Measurements from ENCODE around the gene BRD8. TPM values are rescaled to one million over a fixed set of nuclear protein-coding genes. Genes with fewer than 3 reads are reported as not detected.

The BRD8 gene
- total RNA-seq, 6 donors from 2014 or later, result 26.9 to 210 (median 47.6) TPM

DNA sequence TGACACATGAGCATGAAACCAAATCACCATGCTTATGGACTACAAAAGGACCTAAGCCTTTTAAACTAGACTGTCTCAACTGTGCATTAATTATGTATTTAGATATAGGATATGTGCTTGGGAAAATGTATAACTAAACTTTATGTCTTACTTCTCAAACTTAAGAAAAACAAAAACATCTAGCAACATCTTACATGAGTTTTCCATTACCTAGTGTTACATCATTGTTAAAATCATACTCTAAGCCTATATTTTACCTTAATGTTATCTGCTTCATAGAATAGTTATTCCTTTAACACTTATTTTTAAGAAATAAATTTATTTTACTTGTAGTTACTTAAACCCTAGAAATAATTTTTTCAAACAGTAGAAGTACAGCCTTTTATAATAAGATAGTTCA is 63.2 kb downstream of the BRD8 start:
- Histone ChIP-seq H3K27ac (no peak overlapping the region), H3K4me1 (no peaks in the 10 kb centered on the region), H3K9me3 (no peaks in the 10 kb centered on the region), H3K27me3 (no peaks in the 10 kb centered on the region), H3K36me3 (no peaks in the 10 kb centered on the region), H3K4me3 (no peak overlapping the region)
- DNase-seq (no peak), ATAC-seq (ENCODE audit: low FRiP score in 2 of 2) (no peak)
- TF ChIP-seq EP300 (IDR thresholded peaks at IDR 0.05) (no peak), POLR2A (IDR thresholded peaks at IDR 0.05) (no peak), POLR2AphosphoS5 (IDR thresholded peaks at IDR 0.05) (no peak)
- TF ChIP-seq, protein P1, sequence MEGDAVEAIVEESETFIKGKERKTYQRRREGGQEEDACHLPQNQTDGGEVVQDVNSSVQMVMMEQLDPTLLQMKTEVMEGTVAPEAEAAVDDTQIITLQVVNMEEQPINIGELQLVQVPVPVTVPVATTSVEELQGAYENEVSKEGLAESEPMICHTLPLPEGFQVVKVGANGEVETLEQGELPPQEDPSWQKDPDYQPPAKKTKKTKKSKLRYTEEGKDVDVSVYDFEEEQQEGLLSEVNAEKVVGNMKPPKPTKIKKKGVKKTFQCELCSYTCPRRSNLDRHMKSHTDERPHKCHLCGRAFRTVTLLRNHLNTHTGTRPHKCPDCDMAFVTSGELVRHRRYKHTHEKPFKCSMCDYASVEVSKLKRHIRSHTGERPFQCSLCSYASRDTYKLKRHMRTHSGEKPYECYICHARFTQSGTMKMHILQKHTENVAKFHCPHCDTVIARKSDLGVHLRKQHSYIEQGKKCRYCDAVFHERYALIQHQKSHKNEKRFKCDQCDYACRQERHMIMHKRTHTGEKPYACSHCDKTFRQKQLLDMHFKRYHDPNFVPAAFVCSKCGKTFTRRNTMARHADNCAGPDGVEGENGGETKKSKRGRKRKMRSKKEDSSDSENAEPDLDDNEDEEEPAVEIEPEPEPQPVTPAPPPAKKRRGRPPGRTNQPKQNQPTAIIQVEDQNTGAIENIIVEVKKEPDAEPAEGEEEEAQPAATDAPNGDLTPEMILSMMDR (IDR thresholded peaks at IDR 0.05), result no peak

DNA sequence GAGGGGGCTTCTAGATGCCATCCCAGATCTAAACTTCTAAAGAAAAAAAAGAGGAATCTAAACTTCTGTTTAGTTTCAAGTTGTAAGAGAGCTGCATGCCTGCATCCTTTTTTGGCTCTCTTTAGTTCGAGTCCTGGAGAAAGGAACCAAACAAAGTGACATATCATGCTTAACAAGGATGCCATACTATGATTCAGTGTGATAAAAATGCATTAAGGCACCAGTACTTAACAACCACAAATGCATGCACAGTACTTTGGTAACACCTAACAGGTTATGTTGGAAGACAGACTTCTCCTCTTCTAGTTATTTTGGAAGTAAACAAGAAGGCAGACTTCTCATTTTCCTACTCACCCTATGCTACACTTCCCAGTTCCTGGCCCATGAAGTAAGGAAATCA is 66.5 kb downstream of the BRD8 start:
- H3K4me1 ChIP-seq, result no peaks in the 10 kb centered on the region
- H3K9me3 ChIP-seq, result no peaks in the 10 kb centered on the region
- 19 to 48% methylated on average over 1 of the region's 1 CpG for WGBS, 2 donors
- ATAC-seq (ENCODE audit: low FRiP score in 2 of 2) (no peak), DNase-seq (no peak)
- no peaks in the 10 kb centered on the region for H3K36me3 ChIP-seq
- H3K27ac ChIP-seq, result no peak overlapping the region
- no peak overlapping the region for H3K4me3 ChIP-seq
- no peaks in the 10 kb centered on the region for H3K27me3 ChIP-seq
- TF ChIP-seq, protein P1 (IDR thresholded peaks at IDR 0.05), result no peak

DNA sequence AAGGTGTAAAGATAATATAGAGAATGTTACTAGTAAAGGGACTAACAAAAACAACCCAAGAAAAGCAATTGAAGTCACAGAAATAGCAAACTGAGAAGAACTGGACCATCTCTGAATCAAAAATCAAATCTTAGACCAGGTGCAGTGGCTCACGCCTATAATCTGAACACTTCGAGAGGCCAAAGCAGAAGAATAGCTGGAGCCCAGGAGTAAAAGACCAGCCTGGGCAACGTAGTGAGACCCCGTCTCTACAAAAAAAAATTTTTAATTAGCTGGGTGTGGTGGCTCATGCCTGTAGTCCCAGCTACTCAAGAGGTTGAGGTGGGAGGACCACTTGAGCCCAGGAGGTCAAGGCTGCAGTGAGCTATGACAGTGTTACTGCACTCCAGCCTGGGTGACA is 67.2 kb downstream of the BRD8 start:
- Histone ChIP-seq H3K4me3 (no peak overlapping the region), H3K4me1 (no peaks in the 10 kb centered on the region), H3K36me3 (no peaks in the 10 kb centered on the region), H3K27me3 (no peaks in the 10 kb centered on the region), H3K9me3 (no peaks in the 10 kb centered on the region), H3K27ac (no peak overlapping the region)
- 83 to 84% methylated on average over 4 of the region's 4 CpGs for WGBS, 2 donors
- no peak for ATAC-seq (ENCODE audit: low FRiP score in 2 of 2)
- TF ChIP-seq POLR2AphosphoS5 (IDR thresholded peaks at IDR 0.05), result no peak
- no peak for TF ChIP-seq POLR2A (IDR thresholded peaks at IDR 0.05)
- TF ChIP-seq, protein P1 (IDR thresholded peaks at IDR 0.05), result no peak
- TF ChIP-seq EP300 (IDR thresholded peaks at IDR 0.05), result no peak
- DNase-seq, result no peak

DNA sequence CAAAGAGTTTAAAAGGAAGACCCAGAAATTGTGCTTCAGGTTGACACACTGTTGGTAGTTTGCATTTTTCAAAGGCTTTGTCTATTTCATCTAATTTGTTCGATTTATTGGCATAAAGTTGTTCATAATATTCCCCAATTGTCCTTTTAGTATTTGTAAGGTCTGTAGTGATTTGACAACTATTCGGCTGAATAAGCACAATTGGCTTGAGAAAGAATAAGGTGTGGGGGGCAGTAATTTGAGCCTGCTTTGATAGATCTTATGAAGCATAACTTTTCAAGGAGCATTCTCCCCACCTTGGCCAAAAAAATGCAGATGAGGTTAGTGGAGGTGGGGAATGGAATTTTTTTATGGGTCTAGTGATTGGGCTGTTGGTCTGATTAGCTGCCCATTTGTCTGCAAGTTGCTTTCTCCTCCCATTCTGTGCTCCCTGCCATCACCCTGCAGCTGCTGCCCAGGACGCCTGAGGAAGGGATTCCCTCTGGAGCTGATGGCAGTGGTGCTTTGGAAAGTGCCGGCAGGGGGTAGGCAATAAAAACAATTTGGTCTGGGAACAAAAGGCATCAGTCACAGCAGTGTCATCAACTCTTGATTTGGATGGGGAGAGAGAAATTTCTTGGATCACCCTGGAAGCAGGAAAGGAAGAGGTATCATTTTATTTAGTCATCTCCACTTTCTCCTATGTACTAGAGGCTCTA is 68.0 kb downstream of the BRD8 start:
- no peak overlapping the region for H3K27ac ChIP-seq
- H3K27me3 ChIP-seq, result no peaks in the 10 kb centered on the region
- TF ChIP-seq POLR2AphosphoS5 (IDR thresholded peaks at IDR 0.05) (no peak), EP300 (IDR thresholded peaks at IDR 0.05) (no peak), POLR2A (IDR thresholded peaks at IDR 0.05) (no peak)
- TF ChIP-seq, protein P1 (IDR thresholded peaks at IDR 0.05), result no peak
- no peaks in the 10 kb centered on the region for H3K4me1 ChIP-seq
- 56 to 60% methylated on average over 4 of the region's 4 CpGs for WGBS, 2 donors
- ATAC-seq (ENCODE audit: low FRiP score in 2 of 2), result no peak
- DNase-seq, result no peak
- H3K36me3 ChIP-seq, result no peaks in the 10 kb centered on the region
- no peaks in the 10 kb centered on the region for H3K9me3 ChIP-seq
- H3K4me3 ChIP-seq, result no peak overlapping the region

Measured in upper lobe of left lung (tissue), 6 donors.